GM12878 (cell line): Measurements from ENCODE around the gene TMEM135. TPM values are rescaled to one million over a fixed set of nuclear protein-coding genes. Genes with fewer than 3 reads are reported as not detected.
A peak's percentile ranks its signal among the peaks of the same experiment; 100 is the strongest.

ENCODE experiments used
- ATAC-seq: fragments of 200-7000 bp; cut with Tn5 transposase; 3 replicates; pipeline ENCODE4 v1.9.1; 2020; ENCODE audit warnings: mild to moderate bottlenecking, moderate library complexity
- BruUV-seq: library from RNA; stranded (reverse); fragments of 400-500 nt; replicated peaks from 2 replicates; lab custom pipeline; 2021; lab: Mats Ljungman, UMichigan
- CTCF ChIA-PET: fragments of 300-600 bp; sonication (Branson Sonifier 250); formaldehyde crosslinking; extraction: SDS; loops from one replicate; lab custom pipeline; 2021; ENCODE audit warnings: inconsistent platforms; lab: Yijun Ruan, JAX
- POLR2A ChIA-PET: fragments of 350-600 bp; formaldehyde crosslinking; extraction: SDS; loops from one replicate; lab custom pipeline; 2021; ENCODE audit warnings: inconsistent platforms; lab: Charles Lee
- RAD21 ChIA-PET: fragments of 300-600 bp; sonication (Branson Sonifier 250); formaldehyde crosslinking; loops from one replicate; lab custom pipeline; 2023; ENCODE audit warnings: antibody characterized with exemption; ENCODE audit not compliant: unreplicated experiment; lab: Charles Lee
- SMC1A ChIA-PET: fragments of 300-600 bp; sonication (Branson Sonifier 250); formaldehyde crosslinking; loops from one replicate; lab custom pipeline; 2023; ENCODE audit not compliant: unreplicated experiment, uncharacterized antibody; lab: Charles Lee
- DNase-seq: peaks from one replicate; pipeline ENCODE4 v3.0.0-alpha.2; 2011; ENCODE audit warnings: low read depth, low spot score
- FAIRE-seq: peaks from 3 replicates; lab custom pipeline; 2011; peaks lifted over from hg19 to GRCh38; lab: Jason Lieb, UNC
- H2AFZ ChIP-seq: 2 replicates; pipeline ENCODE4 v1.6.0; 2011; ENCODE audit warnings: low read depth, low read length, control low read depth; ENCODE audit not compliant: control insufficient read depth
- H3K27ac ChIP-seq: 2 replicates; pipeline ENCODE4 v1.5.1; 2011; ENCODE audit warnings: control low read depth; ENCODE audit not compliant: control insufficient read depth, insufficient read depth
- H3K27me3 ChIP-seq, 2 experiments: replicated peaks in 1 of 2; 2 replicates each; pipeline versions ENCODE4 v1.6.0 to v1.6.1; 2011; ENCODE audit warnings: low read length in 1 of 2; ENCODE audit not compliant: control insufficient read depth in 2 of 2, insufficient read depth in 2 of 2
- H3K36me3 ChIP-seq, 2 experiments: 2 replicates each; pipeline ENCODE4 v1.5.1; 2011; ENCODE audit warnings: low read length in 1 of 2; ENCODE audit not compliant: control insufficient read depth in 2 of 2, insufficient read depth in 2 of 2
- H3K4me1 ChIP-seq: 2 replicates; pipeline ENCODE4 v1.6.1; 2011; ENCODE audit warnings: mild to moderate bottlenecking, low read length, moderate library complexity, mixed read lengths; ENCODE audit not compliant: control insufficient read depth, insufficient read depth
- H3K4me2 ChIP-seq: 2 replicates; pipeline ENCODE4 v1.6.0; 2011; ENCODE audit warnings: control low read depth; ENCODE audit not compliant: control insufficient read depth, insufficient read depth
- H3K4me3 ChIP-seq: fragments of 200-600 bp; sonication (generic); 2 replicates; pipeline ENCODE4 v1.5.1; 2016
- H3K79me2 ChIP-seq: 2 replicates; pipeline ENCODE4 v1.6.0; 2011; ENCODE audit warnings: low read length; ENCODE audit not compliant: control insufficient read depth, insufficient read depth
- H3K9ac ChIP-seq: 2 replicates; pipeline ENCODE4 v1.8.0; 2011; ENCODE audit warnings: low read length, control low read depth, mixed read lengths; ENCODE audit not compliant: control insufficient read depth, insufficient read depth
- H3K9me3 ChIP-seq: replicated peaks from 3 replicates; pipeline ENCODE4 v1.5.1; 2011; ENCODE audit warnings: mild to moderate bottlenecking, low read length; ENCODE audit not compliant: control insufficient read depth, insufficient read depth
- H4K20me1 ChIP-seq: 2 replicates; pipeline ENCODE4 v1.6.0; 2011; ENCODE audit not compliant: control insufficient read depth, insufficient read depth
- BACH1 ChIP-seq: fragments of 450-650 bp; IDR thresholded peaks from 2 replicates; pipeline ENCODE4 v1.6.1; 2017; ENCODE audit warnings: mild to moderate bottlenecking, borderline replicate concordance
- BRCA1 ChIP-seq: IDR thresholded peaks from 2 replicates; pipeline ENCODE4 v1.6.1; 2011; ENCODE audit warnings: low read depth, low read length, improper control_type of control experiment
- CBFB ChIP-seq: IDR thresholded peaks from 2 replicates; pipeline ENCODE4 v1.6.1; 2016; ENCODE audit warnings: antibody characterized with exemption, low read depth
- CHD1 ChIP-seq: IDR thresholded peaks from 2 replicates; pipeline ENCODE4 v1.6.1; 2012; ENCODE audit warnings: low read depth, low read length, improper control_type of control experiment
- POLR2A ChIP-seq: IDR thresholded peaks from 2 replicates; pipeline ENCODE4 v1.6.1; 2011; ENCODE audit warnings: low read depth, mild to moderate bottlenecking, low read length
- ZNF687 ChIP-seq: fragments of 450-650 bp; IDR thresholded peaks from 2 replicates; pipeline ENCODE4 v1.6.1; 2017; ENCODE audit warnings: mild to moderate bottlenecking, moderate library complexity
- WGBS: methylation state at CpG from one replicate; pipeline ENCODE4 v1.1.6; 2016; ENCODE audit warnings: low lambda C conversion rate; ENCODE audit not compliant: insufficient replicate concordance, insufficient coverage; ENCODE audit errors: missing lambda C conversion rate; 5-methylcytosine and 5-hydroxymethylcytosine counted together
- in situ Hi-C: fragments of 300-500 bp; cut with MboI; formaldehyde crosslinking; loops from 9 replicates; pipeline ENCODE4 v1.14.3; 2018; ENCODE audit warnings: mixed read lengths
- intact Hi-C: fragments of 100-400 bp; cut with micrococcal nuclease; formaldehyde crosslinking; loops from one replicate; pipeline ENCODE4 v1.14.2; 2022; ENCODE audit not compliant: unreplicated experiment
- polyA plus RNA-seq, 11 experiments: library from polyadenylated mRNA; depleted of rRNA in 4 of 11; unstranded in 6 of 11; stranded (reverse) in 5 of 11; fragments of >200 nt; fragmentation: Nextera tagmentation in 4 of 11; fragmentation: Illumina TruSeq in 1 of 11; extraction: Ambion mirVana in 4 of 11; extraction: Trizol in 1 of 11; gene quantifications; 1 replicate in 1 of 11; 2 replicates in 10 of 11; pipeline versions ENCODE4 v1.2.1 to v1.2.3, GENCODE V29; 2011 to 2016; ENCODE audit warnings: inconsistent platforms in 2 of 11, missing spikeins in 2 of 11, low read depth in 1 of 11
- total RNA-seq, 4 experiments: library from RNA; depleted of rRNA in 3 of 4; stranded (reverse); fragments of >200 nt in 3 of 4; fragmentation: Illumina TruSeq in 1 of 4; extraction: Trizol in 1 of 4; gene quantifications; 2 replicates each; pipeline versions ENCODE4 v1.2.1 to v1.2.3, GENCODE V29; 2013 to 2021
- TF ChIP-seq, protein P1 (sequence below): IDR thresholded peaks from 2 replicates; pipeline ENCODE4 v1.6.1; 2012; ENCODE audit warnings: improper control_type of control experiment, low read depth, low read length; ENCODE audit not compliant: insufficient replicate concordance

Gene TMEM135
- total and polyA plus RNA-seq, 10 of the 15 experiments (the other 5 are each of a cell fraction or from before 2014, with no cell fraction given): 7.2 to 117 (median 12.9) TPM

- no peak overlapping the region for H3K4me2 ChIP-seq
- ChIA-PET SMC1A (interaction anchor here (1.0 to 1.3 kb wide), 2 partner anchors 13 to 115 kb away, joined by 3 read pairs; no protein-coding TSS in a partner anchor), RAD21 (no interaction called here), CTCF (interaction anchor here (0.9 to 1.1 kb wide), 2 partner anchors 14 to 21 kb away, joined by 3 to 4 read pairs; no protein-coding TSS in a partner anchor), POLR2A (no interaction called here)
- 94% methylated on average over 1 of the region's 1 CpG for WGBS
- no peak overlapping the region for H3K27ac ChIP-seq
- no peaks in the 10 kb centered on the region for H4K20me1 ChIP-seq
- H3K36me3 ChIP-seq: no peaks in the 10 kb centered on the region
- H3K27me3 ChIP-seq: no peaks in the 10 kb centered on the region
- H3K9me3 ChIP-seq: no peaks in the 10 kb centered on the region; the same call in 1 of the 3 replicates
- no peaks in the 10 kb centered on the region for H3K4me1 ChIP-seq
- H3K4me3 ChIP-seq: no peak overlapping the region
- no peak for DNase-seq
- ATAC-seq: no peak
- H2AFZ ChIP-seq: peak overlapping the region; percentile 45
- FAIRE-seq: no peak
- TF ChIP-seq CHD1 (no peak), BACH1 (no peak), POLR2A (no peak), ZNF687 (no peak), BRCA1 (no peak), CBFB (no peak)
- TF ChIP-seq, protein P1, sequence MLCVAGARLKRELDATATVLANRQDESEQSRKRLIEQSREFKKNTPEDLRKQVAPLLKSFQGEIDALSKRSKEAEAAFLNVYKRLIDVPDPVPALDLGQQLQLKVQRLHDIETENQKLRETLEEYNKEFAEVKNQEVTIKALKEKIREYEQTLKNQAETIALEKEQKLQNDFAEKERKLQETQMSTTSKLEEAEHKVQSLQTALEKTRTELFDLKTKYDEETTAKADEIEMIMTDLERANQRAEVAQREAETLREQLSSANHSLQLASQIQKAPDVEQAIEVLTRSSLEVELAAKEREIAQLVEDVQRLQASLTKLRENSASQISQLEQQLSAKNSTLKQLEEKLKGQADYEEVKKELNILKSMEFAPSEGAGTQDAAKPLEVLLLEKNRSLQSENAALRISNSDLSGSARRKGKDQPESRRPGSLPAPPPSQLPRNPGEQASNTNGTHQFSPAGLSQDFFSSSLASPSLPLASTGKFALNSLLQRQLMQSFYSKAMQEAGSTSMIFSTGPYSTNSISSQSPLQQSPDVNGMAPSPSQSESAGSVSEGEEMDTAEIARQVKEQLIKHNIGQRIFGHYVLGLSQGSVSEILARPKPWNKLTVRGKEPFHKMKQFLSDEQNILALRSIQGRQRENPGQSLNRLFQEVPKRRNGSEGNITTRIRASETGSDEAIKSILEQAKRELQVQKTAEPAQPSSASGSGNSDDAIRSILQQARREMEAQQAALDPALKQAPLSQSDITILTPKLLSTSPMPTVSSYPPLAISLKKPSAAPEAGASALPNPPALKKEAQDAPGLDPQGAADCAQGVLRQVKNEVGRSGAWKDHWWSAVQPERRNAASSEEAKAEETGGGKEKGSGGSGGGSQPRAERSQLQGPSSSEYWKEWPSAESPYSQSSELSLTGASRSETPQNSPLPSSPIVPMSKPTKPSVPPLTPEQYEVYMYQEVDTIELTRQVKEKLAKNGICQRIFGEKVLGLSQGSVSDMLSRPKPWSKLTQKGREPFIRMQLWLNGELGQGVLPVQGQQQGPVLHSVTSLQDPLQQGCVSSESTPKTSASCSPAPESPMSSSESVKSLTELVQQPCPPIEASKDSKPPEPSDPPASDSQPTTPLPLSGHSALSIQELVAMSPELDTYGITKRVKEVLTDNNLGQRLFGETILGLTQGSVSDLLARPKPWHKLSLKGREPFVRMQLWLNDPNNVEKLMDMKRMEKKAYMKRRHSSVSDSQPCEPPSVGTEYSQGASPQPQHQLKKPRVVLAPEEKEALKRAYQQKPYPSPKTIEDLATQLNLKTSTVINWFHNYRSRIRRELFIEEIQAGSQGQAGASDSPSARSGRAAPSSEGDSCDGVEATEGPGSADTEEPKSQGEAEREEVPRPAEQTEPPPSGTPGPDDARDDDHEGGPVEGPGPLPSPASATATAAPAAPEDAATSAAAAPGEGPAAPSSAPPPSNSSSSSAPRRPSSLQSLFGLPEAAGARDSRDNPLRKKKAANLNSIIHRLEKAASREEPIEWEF: no peak
- no peak overlapping the region for H3K9ac ChIP-seq
- intact Hi-C loops: no loop called here
- in situ Hi-C loops: no loop called here
- H3K79me2 ChIP-seq: no peaks in the 10 kb centered on the region
- no TSS peak for BruUV-seq
Measured at GRCh38 chr11:87212891-87213290, 175.2 kb downstream of the TMEM135 start.
